Measurements from ENCODE around the gene TMIGD3.

Gene TMIGD3

GRCh38 chr1:111471538-111471937 is 31.9 kb downstream of the TMIGD3 start:
- DNase-seq (ENCODE audit: extremely low read depth, insufficient read length) = no peak
- Histone ChIP-seq H3K27me3 (replicated peaks; ENCODE audit: control insufficient read depth, insufficient read depth, low read length) (no peaks in the 10 kb centered on the region), H3K4me3 (replicated peaks; ENCODE audit: low read depth, low read length) (no peak overlapping the region), H3K36me3 (ENCODE audit: control insufficient read depth, insufficient read depth, low read length) (peaks cover 1% of the 10 kb centered on the region)
- TF ChIP-seq CTCF (IDR thresholded peaks at IDR 0.05; ENCODE audit: insufficient read depth, low read length, poor library complexity, severe bottlenecking) = no peak

- H3K4me3 ChIP-seq (replicated peaks; ENCODE audit: low read depth, low read length) = no peak overlapping the region
These were observed 32.4 kb downstream of the TMIGD3 start for GRCh38 chr1:111471012-111471411.

DNA sequence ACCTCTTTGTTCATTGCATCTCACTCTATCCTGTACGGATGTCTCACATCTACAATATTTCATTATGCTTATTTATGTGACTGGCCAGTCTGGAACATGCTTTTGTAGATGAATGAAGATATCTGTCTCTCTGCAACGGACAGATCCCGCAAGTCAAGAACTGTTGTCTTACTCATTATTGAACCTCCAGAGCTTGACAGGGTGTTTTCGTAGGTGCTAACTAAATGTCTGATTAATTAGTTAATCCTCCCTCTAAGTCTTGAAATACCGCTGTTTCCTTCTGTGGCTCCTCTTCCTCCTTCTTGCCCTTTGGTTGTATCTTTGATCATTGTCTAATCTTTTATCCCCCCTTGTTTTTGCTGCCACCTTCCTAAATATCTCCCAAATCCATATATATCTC is 32.8 kb downstream of the TMIGD3 start:
- DNase-seq (ENCODE audit: extremely low read depth, insufficient read length) = no peak
- Histone ChIP-seq H3K27me3 (replicated peaks; ENCODE audit: control insufficient read depth, insufficient read depth, low read length) (no peaks in the 10 kb centered on the region), H3K4me3 (replicated peaks; ENCODE audit: low read depth, low read length) (no peak overlapping the region), H3K36me3 (ENCODE audit: control insufficient read depth, insufficient read depth, low read length) (peaks cover 1% of the 10 kb centered on the region)
- TF ChIP-seq CTCF (IDR thresholded peaks at IDR 0.05; ENCODE audit: insufficient read depth, low read length, poor library complexity, severe bottlenecking) = no peak

More at GRCh38 chr1:111471012-111471411, 32.4 kb downstream of the TMIGD3 start:
- H3K36me3 ChIP-seq (ENCODE audit: control insufficient read depth, insufficient read depth, low read length) = peaks cover 1% of the 10 kb centered on the region
- no peaks in the 10 kb centered on the region for H3K27me3 ChIP-seq (replicated peaks; ENCODE audit: control insufficient read depth, insufficient read depth, low read length)
- peak; percentile 44 for DNase-seq (ENCODE audit: extremely low read depth, insufficient read length)
- TF ChIP-seq CTCF (IDR thresholded peaks at IDR 0.05; ENCODE audit: insufficient read depth, low read length, poor library complexity, severe bottlenecking) = no peak

- no peak for DNase-seq (ENCODE audit: extremely low read depth, insufficient read length)
These were observed 33.9 kb downstream of the TMIGD3 start for GRCh38 chr1:111469539-111469938.

GRCh38 chr1:111468717-111469100 is 34.7 kb downstream of the TMIGD3 start:
- H3K4me3 ChIP-seq (replicated peaks; ENCODE audit: low read depth, low read length) = no peak overlapping the region
- peaks cover 1% of the 10 kb centered on the region for H3K36me3 ChIP-seq (ENCODE audit: control insufficient read depth, insufficient read depth, low read length)
- DNase-seq (ENCODE audit: extremely low read depth, insufficient read length) = no peak
- no peak for TF ChIP-seq CTCF (IDR thresholded peaks at IDR 0.05; ENCODE audit: insufficient read depth, low read length, poor library complexity, severe bottlenecking)
- no peaks in the 10 kb centered on the region for H3K27me3 ChIP-seq (replicated peaks; ENCODE audit: control insufficient read depth, insufficient read depth, low read length)

More at GRCh38 chr1:111469539-111469938, 33.9 kb downstream of the TMIGD3 start:
- Histone ChIP-seq H3K27me3 (replicated peaks; ENCODE audit: control insufficient read depth, insufficient read depth, low read length) (no peaks in the 10 kb centered on the region), H3K4me3 (replicated peaks; ENCODE audit: low read depth, low read length) (no peak overlapping the region), H3K36me3 (ENCODE audit: control insufficient read depth, insufficient read depth, low read length) (peaks cover 1% of the 10 kb centered on the region)
- TF ChIP-seq CTCF (IDR thresholded peaks at IDR 0.05; ENCODE audit: insufficient read depth, low read length, poor library complexity, severe bottlenecking) = no peak

Data from GM06990 (cell line).